ENCODE results near the gene GFOD1. TPM values are rescaled to one million over a fixed set of nuclear protein-coding genes. Genes with fewer than 3 reads are reported as not detected.

The GFOD1 gene
- total RNA-seq, 1 donor from 2014 or later = 16.3 TPM

DNA sequence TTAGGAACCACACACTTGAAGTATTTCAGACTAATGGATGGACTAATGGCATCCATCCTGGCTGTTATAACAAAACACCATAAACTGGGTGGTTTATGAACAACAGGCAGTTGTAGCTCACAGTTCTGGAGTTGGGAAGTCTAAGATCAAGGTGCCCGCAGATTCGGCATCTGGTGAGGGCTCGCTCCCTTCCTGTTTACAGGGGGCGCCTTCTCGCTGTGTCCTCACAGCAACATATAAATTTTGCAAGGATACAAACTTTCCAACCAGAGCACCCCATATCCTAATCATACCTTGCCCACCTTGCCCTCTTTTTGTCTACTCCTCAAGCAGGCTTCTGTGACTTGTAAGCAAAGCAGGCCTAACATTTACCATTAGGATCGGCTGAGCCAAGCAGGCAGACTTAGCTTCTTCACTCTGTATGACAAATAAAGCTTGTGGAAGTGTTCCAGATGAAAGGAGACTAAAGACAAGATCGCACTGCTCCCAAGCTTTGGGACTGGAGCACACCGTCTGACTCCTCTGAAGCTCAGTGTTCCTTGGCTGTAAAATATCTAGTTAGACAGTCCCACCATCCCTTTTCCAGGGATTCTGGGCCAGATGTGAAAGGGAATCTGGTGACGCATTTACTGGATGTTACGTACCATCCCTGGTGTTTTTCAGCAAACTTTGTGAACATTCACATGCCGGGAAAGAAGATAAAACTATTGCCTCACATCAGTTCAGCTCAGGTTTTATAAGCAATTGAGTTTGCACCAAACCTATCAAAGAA is 34.9 kb downstream of the GFOD1 start:
- FAIRE-seq (no peak), DNase-seq (ENCODE audit: low read depth) (no peak)
- TF ChIP-seq, protein P1, sequence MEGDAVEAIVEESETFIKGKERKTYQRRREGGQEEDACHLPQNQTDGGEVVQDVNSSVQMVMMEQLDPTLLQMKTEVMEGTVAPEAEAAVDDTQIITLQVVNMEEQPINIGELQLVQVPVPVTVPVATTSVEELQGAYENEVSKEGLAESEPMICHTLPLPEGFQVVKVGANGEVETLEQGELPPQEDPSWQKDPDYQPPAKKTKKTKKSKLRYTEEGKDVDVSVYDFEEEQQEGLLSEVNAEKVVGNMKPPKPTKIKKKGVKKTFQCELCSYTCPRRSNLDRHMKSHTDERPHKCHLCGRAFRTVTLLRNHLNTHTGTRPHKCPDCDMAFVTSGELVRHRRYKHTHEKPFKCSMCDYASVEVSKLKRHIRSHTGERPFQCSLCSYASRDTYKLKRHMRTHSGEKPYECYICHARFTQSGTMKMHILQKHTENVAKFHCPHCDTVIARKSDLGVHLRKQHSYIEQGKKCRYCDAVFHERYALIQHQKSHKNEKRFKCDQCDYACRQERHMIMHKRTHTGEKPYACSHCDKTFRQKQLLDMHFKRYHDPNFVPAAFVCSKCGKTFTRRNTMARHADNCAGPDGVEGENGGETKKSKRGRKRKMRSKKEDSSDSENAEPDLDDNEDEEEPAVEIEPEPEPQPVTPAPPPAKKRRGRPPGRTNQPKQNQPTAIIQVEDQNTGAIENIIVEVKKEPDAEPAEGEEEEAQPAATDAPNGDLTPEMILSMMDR (IDR thresholded peaks at IDR 0.05; ENCODE audit: insufficient read depth, low read length, severe bottlenecking) = no peak
- Histone ChIP-seq H3K36me3 (ENCODE audit: control insufficient read depth, insufficient read depth, low read length) (peaks cover 6% of the 10 kb centered on the region), H3K27me3 (ENCODE audit: control insufficient read depth, insufficient read depth, low read length) (no peaks in the 10 kb centered on the region), H3K4me3 (ENCODE audit: low read depth, low read length) (no peak overlapping the region)

DNA sequence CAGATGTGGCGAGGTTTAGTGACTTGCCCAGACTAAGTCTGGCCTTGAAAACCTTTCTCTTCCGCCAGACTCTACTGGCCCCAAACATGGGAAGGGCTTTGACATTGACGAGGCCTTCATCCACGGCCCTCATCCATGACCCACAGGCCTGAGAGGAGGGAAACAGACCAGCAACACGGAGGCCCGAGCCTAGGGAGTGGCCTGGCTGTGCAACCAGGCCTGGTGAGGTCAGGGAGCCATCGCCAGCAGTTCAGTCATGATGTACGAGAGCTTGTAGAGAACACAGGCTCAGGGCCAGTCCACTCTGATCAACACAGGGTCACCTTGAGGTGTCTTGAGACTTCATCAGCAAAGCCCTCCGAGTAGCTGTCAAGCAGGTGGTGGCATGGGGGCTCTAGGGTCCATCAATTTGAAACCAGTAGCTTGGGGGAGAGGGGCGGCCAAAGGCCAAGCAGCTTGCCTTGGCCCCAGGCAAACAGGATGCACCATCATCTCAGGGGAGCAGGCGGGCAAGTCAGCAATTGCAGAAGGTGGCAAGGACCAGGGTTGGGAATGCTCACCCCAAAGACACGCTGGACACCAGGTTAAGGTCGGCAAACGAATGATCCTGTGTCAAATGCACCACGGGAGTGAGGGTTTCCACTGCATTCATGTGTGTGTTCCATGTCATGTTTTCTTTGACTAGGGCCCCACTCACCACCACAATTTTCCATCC is 36.1 kb downstream of the GFOD1 start:
- H3K36me3 ChIP-seq (ENCODE audit: control insufficient read depth, insufficient read depth, low read length) = peaks cover 6% of the 10 kb centered on the region
- no peak for FAIRE-seq
- DNase-seq (ENCODE audit: low read depth) = no peak
- no peak overlapping the region for H3K4me3 ChIP-seq (ENCODE audit: low read depth, low read length)
- TF ChIP-seq, protein P1 (IDR thresholded peaks at IDR 0.05; ENCODE audit: insufficient read depth, low read length, severe bottlenecking) = no peak
- H3K27me3 ChIP-seq (ENCODE audit: control insufficient read depth, insufficient read depth, low read length) = no peaks in the 10 kb centered on the region

DNA sequence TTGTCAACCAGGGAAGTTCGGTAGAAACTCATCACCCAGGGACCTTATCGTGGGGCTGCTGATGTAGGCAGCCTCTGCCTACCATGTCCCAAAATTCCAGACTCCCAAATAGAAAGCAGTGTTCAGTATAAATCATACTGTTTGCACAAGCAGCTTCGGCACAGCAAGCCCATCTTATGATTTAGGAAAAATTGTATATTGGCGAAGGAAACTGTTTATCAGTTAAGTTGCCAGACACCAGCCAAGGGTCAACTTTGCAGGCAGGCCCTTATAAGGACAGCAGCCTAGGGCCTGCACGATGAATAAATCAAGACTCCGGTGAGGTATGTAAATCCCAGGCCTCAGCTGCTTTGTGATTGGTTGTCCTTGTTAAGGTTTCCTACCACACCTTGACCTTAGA is 36.8 kb downstream of the GFOD1 start:
- DNase-seq (ENCODE audit: low read depth) = no peak
- no peak overlapping the region for H3K4me3 ChIP-seq (ENCODE audit: low read depth, low read length)
- H3K27me3 ChIP-seq (ENCODE audit: control insufficient read depth, insufficient read depth, low read length) = no peaks in the 10 kb centered on the region
- H3K36me3 ChIP-seq (ENCODE audit: control insufficient read depth, insufficient read depth, low read length) = peaks cover 6% of the 10 kb centered on the region
- no peak for FAIRE-seq
- TF ChIP-seq, protein P1 (IDR thresholded peaks at IDR 0.05; ENCODE audit: insufficient read depth, low read length, severe bottlenecking) = no peak

DNA sequence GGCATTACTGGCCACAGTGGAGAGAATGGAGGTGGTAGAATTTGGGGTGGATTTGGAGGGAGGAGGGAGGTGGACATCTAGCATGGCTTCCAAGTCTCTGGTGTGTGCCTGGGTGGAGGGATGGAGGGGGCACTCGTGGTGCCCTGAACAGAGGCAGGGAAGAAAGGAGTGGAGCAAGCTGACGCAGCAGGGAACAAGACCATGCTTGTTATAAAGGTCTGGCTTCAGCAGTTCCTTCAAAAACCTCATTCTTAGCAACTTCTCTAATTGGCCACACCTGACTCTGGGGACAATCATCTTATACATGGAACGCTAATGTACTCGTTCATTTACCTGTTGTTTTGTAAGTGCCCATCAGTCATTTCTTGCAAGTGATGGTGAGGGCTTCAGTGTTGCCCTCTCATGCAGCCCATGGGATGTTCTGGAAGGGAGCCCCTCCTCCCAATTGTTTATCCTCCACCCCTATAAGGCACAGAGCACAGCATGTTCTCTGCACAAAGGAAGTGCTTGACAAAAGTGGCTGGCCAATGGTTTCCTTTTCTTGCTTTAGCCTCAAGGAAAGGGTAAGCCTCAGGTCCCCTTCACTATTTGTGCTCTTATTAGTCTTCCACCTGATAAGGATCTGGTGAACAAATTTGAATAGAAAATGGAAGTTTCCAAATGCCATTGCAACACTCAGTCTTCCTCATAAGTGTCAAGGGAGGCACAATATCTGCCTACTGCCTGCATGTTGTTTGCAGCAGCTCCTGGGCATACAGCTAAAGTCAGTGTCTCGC is 39.3 kb downstream of the GFOD1 start:
- FAIRE-seq = no peak

DNA sequence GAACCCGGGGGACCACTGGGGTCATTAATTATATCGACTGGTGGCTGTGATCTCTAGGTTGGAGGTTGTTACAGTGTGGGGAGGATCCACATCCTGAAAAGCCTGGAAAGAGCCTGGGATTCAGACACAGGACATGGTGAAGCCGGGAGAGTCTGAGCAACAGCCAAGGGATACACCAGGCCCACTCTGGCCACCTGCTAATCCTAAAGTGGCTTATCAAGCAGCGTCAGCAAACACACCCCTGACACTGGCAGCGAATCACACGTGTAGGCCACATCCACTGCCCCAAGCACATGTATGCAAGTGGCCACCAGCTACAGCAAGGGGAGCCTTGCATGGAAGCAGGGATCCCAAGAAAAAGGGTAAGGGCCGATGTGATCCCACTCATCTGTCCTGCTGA is 41.0 kb downstream of the GFOD1 start:
- Histone ChIP-seq H3K4me3 (ENCODE audit: low read depth, low read length) (no peak overlapping the region), H3K27me3 (ENCODE audit: control insufficient read depth, insufficient read depth, low read length) (no peaks in the 10 kb centered on the region), H3K36me3 (ENCODE audit: control insufficient read depth, insufficient read depth, low read length) (peaks cover 4% of the 10 kb centered on the region)
- FAIRE-seq (no peak), DNase-seq (ENCODE audit: low read depth) (no peak)
- TF ChIP-seq, protein P1 (IDR thresholded peaks at IDR 0.05; ENCODE audit: insufficient read depth, low read length, severe bottlenecking) = no peak

More for the DNA sequence above, 39.3 kb downstream of the GFOD1 start:
- Histone ChIP-seq H3K36me3 (ENCODE audit: control insufficient read depth, insufficient read depth, low read length) (peaks cover 6% of the 10 kb centered on the region), H3K27me3 (ENCODE audit: control insufficient read depth, insufficient read depth, low read length) (no peaks in the 10 kb centered on the region), H3K4me3 (ENCODE audit: low read depth, low read length) (no peak overlapping the region)
- DNase-seq (ENCODE audit: low read depth) = peak; percentile 72
- TF ChIP-seq, protein P1 (IDR thresholded peaks at IDR 0.05; ENCODE audit: insufficient read depth, low read length, severe bottlenecking) = no peak
